Epithelial cell of proximal tubule (primary cell): ENCODE measurements around the gene SLC12A4. TPM values are rescaled to one million over a fixed set of nuclear protein-coding genes. Genes with fewer than 3 reads are reported as not detected.

Source experiments
- DNase-seq: peaks from one replicate; pipeline ENCODE4 v3.0.0-alpha.2; 2011; ENCODE audit warnings: low read depth
- H3K4me3 ChIP-seq: 2 replicates; pipeline ENCODE4 v1.5.1; 2011; ENCODE audit warnings: low read depth, mild to moderate bottlenecking, low read length
- total RNA-seq: library from RNA; depleted of rRNA; stranded (reverse); fragments of >200 nt; gene quantifications from 2 replicates; pipeline ENCODE4 v1.2.3, GENCODE V29; 2015
- TF ChIP-seq, protein P1 (sequence below): conservative IDR thresholded peaks from 2 replicates; pipeline ENCODE4 v1.5.1; 2012; ENCODE audit warnings: low read depth, mild to moderate bottlenecking, low read length

The SLC12A4 gene
- total RNA-seq, 1 donor from 2014 or later, result 50.7 TPM

DNA sequence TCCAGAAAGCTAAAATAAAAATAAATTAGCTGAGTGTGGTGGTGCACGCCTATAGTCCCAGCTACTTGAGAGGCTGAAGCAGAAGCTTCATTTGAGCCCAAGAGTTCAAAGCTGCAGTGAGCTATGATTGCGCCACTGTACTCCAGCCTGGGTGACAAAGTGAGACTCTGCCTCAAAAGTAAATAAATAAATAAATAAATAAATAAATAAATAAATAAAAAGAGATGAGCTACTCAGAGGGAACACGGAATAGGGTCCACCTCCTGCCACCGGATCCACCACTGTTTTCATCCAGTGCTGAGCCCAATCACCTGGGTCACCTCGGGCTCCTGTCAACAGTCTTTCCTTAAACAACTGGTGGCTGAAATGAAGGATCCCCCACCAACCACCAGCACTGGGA, 18.5 kb upstream of the SLC12A4 start:
- TF ChIP-seq, protein P1, sequence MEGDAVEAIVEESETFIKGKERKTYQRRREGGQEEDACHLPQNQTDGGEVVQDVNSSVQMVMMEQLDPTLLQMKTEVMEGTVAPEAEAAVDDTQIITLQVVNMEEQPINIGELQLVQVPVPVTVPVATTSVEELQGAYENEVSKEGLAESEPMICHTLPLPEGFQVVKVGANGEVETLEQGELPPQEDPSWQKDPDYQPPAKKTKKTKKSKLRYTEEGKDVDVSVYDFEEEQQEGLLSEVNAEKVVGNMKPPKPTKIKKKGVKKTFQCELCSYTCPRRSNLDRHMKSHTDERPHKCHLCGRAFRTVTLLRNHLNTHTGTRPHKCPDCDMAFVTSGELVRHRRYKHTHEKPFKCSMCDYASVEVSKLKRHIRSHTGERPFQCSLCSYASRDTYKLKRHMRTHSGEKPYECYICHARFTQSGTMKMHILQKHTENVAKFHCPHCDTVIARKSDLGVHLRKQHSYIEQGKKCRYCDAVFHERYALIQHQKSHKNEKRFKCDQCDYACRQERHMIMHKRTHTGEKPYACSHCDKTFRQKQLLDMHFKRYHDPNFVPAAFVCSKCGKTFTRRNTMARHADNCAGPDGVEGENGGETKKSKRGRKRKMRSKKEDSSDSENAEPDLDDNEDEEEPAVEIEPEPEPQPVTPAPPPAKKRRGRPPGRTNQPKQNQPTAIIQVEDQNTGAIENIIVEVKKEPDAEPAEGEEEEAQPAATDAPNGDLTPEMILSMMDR, result no peak
- no peak overlapping the region for H3K4me3 ChIP-seq
- DNase-seq, result no peak

DNA sequence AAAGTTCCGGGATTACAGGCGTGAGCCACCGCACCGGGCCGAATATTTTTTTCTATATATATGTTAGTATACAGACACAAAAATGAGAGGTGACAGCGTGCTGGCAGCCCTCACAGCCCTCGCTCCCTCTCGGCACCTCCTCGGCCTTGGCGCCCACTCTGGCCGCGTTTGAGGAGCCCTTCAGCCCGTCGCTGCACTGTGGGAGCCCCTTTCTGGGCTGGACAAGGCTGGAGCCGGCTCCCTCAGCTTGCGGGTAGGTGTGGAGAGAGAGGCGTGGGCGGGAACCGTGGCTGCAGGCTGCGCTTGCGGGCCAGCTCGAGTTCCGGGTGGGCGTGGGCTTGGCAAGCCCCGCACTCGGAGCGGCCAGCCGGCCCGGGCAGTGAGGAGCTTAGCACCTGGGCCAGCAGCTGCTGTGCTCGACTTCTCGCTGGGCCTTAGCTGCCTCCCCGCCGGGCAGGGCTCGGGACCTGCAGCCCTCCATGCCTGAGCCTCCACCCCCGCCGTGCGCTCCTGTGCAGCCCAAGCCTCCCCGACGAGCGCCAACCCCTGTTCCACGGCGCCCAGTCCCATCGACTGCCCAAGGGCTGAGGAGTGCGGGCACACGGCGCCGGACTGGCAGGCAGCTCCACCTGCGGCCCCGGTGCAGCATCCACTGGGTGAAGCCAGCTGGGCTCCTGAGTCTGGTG, 13.7 kb upstream of the SLC12A4 start:
- no peak for DNase-seq
- TF ChIP-seq, protein P1, result no peak
- no peak overlapping the region for H3K4me3 ChIP-seq

DNA sequence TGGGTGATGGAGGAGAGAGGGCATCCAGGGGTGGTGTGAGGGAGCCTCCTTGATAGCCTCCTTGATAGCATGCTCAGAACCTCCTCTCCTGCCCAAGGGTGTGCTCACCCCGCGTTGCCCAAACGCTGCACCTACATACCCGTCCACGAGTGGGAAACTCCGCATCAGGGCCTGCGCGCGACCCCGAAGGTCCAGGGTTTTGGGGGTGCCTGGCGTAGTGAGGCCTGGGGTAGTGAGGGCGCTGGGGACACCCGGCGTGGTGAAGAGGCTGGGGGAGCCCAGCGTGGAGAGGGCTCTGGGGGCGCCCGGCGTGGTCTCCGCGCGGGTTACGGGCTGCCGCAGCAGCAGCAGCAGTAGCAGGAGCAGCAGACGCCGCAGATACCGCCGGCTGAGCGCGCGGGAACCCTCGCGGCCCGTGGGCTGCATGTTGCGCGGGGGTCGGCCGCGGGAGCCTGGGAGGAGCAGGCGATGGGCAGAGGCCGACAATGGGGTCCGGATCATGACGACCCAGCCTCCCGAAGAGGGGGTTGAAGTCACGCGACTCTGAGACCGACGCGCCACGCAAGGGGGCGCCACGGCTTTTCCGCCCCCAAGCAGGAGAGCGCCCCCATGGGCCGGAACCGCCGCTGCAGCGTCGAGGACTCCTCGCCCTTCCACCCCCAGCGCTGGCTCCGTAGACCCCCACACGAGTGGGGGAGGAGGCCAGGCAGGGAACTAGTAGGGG, 11.7 kb upstream of the SLC12A4 start, which contains the start of gene DPEP3:
DPEP3 (minus strand) TSS at position 545 of the 724 bp plus-strand sequence; CDS start at position 426, 119 bp downstream.
- DNase-seq, result no peak
- TF ChIP-seq, protein P1, result peak; percentile 28
- no peak within 1 kb of the TSS for H3K4me3 ChIP-seq

DNA sequence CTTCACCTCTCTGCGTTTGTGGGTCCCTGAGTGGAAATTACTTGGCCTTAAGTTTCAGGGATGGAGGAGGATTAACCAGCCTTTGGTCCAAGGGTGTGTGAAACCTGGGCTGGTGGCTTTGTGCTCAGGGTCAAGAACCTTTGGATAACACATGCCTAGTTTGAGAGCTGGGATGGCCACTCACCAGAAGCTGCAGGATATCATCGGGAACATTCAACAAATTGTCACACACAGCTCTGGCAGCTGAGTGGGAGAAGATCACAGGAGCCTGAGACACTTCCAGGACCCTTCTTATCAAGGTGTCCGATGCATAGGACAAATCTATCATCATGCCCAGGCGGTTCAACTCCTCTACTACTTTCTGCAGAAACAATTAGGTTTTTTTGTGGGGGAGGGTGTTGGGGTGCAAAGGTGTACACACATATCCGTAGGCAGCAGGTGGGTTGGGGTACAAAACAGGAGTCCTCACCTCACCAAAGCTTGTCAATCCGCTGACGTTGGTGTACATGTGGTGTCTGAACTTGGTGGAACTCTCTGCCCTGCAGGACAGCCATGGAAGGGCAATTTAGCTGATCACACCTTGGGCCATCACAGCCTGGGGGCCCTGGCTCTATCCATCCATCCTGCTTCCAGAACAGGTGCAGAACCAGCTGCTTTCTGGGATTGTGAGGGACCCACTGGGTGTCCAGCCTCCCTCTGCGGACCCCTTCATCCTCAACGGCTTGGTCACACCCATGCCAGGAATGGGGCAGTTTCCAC, 9.2 kb upstream of the SLC12A4 start:
- no peak overlapping the region for H3K4me3 ChIP-seq
- TF ChIP-seq, protein P1, result no peak
- no peak for DNase-seq

DNA sequence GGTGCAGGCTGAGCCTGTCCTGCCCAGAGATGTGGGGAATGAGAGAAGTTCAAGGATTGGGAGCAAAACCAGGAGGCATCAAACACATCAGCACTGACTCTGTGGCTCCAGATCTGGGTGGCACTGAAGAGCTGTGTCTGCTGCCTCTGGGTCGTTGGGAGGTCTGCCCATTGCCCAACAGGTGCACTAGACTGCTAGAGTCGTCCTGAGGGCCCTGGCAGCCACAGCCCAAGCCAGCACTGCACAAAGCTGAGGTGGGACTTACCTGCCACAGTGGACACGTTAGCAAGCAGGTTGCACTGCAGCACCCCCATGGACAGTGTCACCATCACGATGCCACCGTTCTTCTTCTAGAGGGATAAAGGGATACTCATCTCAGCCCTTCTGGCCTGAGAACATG, 8.6 kb upstream of the SLC12A4 start:
- TF ChIP-seq, protein P1, result no peak
- DNase-seq, result no peak
- H3K4me3 ChIP-seq, result no peak overlapping the region

DNA sequence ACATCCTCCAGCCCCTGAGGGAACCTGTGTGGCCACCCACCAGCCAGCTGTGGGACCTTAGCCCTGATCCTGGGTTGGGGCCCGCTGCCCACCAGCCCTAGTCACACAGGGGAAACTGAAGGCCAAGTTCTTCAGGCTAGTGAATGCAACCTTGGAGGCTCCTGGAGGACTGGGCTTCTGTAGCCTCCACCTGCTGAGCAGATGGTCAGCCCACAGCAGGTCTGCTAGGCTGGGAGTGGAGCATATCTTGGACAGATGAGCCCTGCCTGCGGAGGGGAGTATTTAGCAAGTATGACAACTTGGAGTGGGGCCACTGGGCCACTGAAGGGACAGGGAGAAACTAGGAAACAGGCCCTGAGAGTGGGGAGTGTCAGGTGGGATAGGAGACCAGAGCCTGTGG, 7.8 kb upstream of the SLC12A4 start:
- TF ChIP-seq, protein P1, result no peak
- DNase-seq, result no peak
- H3K4me3 ChIP-seq, result no peak overlapping the region
